ENCODE measurements around the gene CACNA1C. TPM values are rescaled to one million over a fixed set of nuclear protein-coding genes. Genes with fewer than 3 reads are reported as not detected.

The CACNA1C gene
- polyA plus RNA-seq, 1 of the 3 experiments (the other 2 are of a cell fraction) = 1.5 TPM

GRCh38 chr12:2624543-2625288 is 571.9 kb downstream of the CACNA1C start:
- CTCF ChIA-PET = interaction anchor here (1.0 to 1.5 kb wide), 2 partner anchors 9 to 42 kb away, joined by 3 read pairs; no protein-coding TSS in a partner anchor
- peak overlapping the region in 1 of 2 experiments; percentile 37; a peak in 1 of 4 replicates for H3K4me3 ChIP-seq (ENCODE audit: low read depth in 2 of 2, low read length in 1 of 2)
- H3K4me2 ChIP-seq = no peak overlapping the region
- H3F3A ChIP-seq (replicated peaks; ENCODE audit: insufficient read depth) = no peaks in the 10 kb centered on the region
- peaks cover 0 to 8% of the 10 kb centered on the region in 2 experiments; a peak in 1 of 4 replicates for H3K4me1 ChIP-seq (ENCODE audit: control insufficient read depth in 1 of 2, insufficient read depth in 2 of 2, low read depth in 1 of 2, low read length in 1 of 2)
- H3K9ac ChIP-seq = no peak overlapping the region
- H3K36me3 ChIP-seq (replicated peaks in 1 of 2; ENCODE audit: control insufficient read depth in 1 of 2, insufficient read depth in 2 of 2, low read length in 1 of 2) = no peaks in the 10 kb centered on the region
- H3K9me3 ChIP-seq = no peaks in the 10 kb centered on the region
- TF ChIP-seq USF1 (IDR thresholded peaks at IDR 0.05; ENCODE audit: borderline replicate concordance, low read depth) = no peak
- TF ChIP-seq CTCF (IDR thresholded peaks at IDR 0.05) = peak; percentile 54
- H4K20me1 ChIP-seq (ENCODE audit: insufficient read depth) = no peaks in the 10 kb centered on the region
- no peaks in the 10 kb centered on the region for H3K79me2 ChIP-seq (ENCODE audit: insufficient read depth)
- 71% methylated on average over 19 of the region's 19 CpGs for WGBS (ENCODE audit: low lambda C conversion rate)
- H2AFZ ChIP-seq (ENCODE audit: low read depth) = no peak overlapping the region
- H3K27ac ChIP-seq (ENCODE audit: low read depth in 2 of 2, low read length in 1 of 2) = no peak overlapping the region
- peak; percentile 45 for DNase-seq
- H3K27me3 ChIP-seq (ENCODE audit: insufficient read depth) = no peaks in the 10 kb centered on the region
- POLR2A ChIA-PET = no interaction called here
- no peaks in the 10 kb centered on the region for H3K9me2 ChIP-seq

- TF ChIP-seq GABPA (IDR thresholded peaks at IDR 0.05; ENCODE audit: low read depth) = no peak
- Histone ChIP-seq H3K4me1 (ENCODE audit: control insufficient read depth in 1 of 2, insufficient read depth in 2 of 2, low read depth in 1 of 2, low read length in 1 of 2) (peaks cover 0 to 8% of the 10 kb centered on the region in 2 experiments; a peak in 1 of 4 replicates), H3K4me2 (no peak overlapping the region), H2AFZ (ENCODE audit: low read depth) (no peak overlapping the region), H3K36me3 (replicated peaks in 1 of 2; ENCODE audit: control insufficient read depth in 1 of 2, insufficient read depth in 2 of 2, low read length in 1 of 2) (no peaks in the 10 kb centered on the region), H3K27ac (ENCODE audit: low read depth in 2 of 2, low read length in 1 of 2) (no peak overlapping the region), H3K9me2 (no peaks in the 10 kb centered on the region), H3K27me3 (ENCODE audit: insufficient read depth) (no peaks in the 10 kb centered on the region), H4K20me1 (ENCODE audit: insufficient read depth) (no peaks in the 10 kb centered on the region), H3F3A (replicated peaks; ENCODE audit: insufficient read depth) (no peaks in the 10 kb centered on the region), H3K79me2 (ENCODE audit: insufficient read depth) (no peaks in the 10 kb centered on the region), H3K4me3 (ENCODE audit: low read depth in 2 of 2, low read length in 1 of 2) (no peak overlapping the region), H3K9me3 (no peaks in the 10 kb centered on the region), H3K9ac (no peak overlapping the region)
- CTCF ChIA-PET = interaction anchor here (1.0 to 1.5 kb wide), 2 partner anchors 10 to 42 kb away, joined by 3 read pairs; no protein-coding TSS in a partner anchor
- POLR2A ChIA-PET = no interaction called here
- WGBS (ENCODE audit: low lambda C conversion rate) = 92% methylated on average over 10 of the region's 13 CpGs
- DNase-seq = no peak
Observed at GRCh38 chr12:2625289-2625612, 572.5 kb downstream of the CACNA1C start.

GRCh38 chr12:2627076-2627834 is 574.5 kb downstream of the CACNA1C start:
- WGBS (ENCODE audit: low lambda C conversion rate) = 71% methylated on average over 15 of the region's 15 CpGs
- Histone ChIP-seq H3K79me2 (ENCODE audit: insufficient read depth) (no peaks in the 10 kb centered on the region), H3K9me3 (no peaks in the 10 kb centered on the region), H3K36me3 (replicated peaks in 1 of 2; ENCODE audit: control insufficient read depth in 1 of 2, insufficient read depth in 2 of 2, low read length in 1 of 2) (no peaks in the 10 kb centered on the region), H3K27me3 (ENCODE audit: insufficient read depth) (no peaks in the 10 kb centered on the region), H3K9me2 (no peaks in the 10 kb centered on the region), H3K4me1 (ENCODE audit: control insufficient read depth in 1 of 2, insufficient read depth in 2 of 2, low read depth in 1 of 2, low read length in 1 of 2) (peaks cover 0 to 8% of the 10 kb centered on the region in 2 experiments; a peak in 1 of 4 replicates), H3F3A (replicated peaks; ENCODE audit: insufficient read depth) (no peaks in the 10 kb centered on the region), H3K9ac (no peak overlapping the region), H3K27ac (ENCODE audit: low read depth in 2 of 2, low read length in 1 of 2) (no peak overlapping the region), H3K4me2 (no peak overlapping the region), H3K4me3 (ENCODE audit: low read depth in 2 of 2, low read length in 1 of 2) (no peak overlapping the region), H4K20me1 (ENCODE audit: insufficient read depth) (no peaks in the 10 kb centered on the region), H2AFZ (ENCODE audit: low read depth) (no peak overlapping the region)
- POLR2A ChIA-PET = no interaction called here
- CTCF ChIA-PET = no interaction called here
- DNase-seq = no peak
- no peak for TF ChIP-seq POLR2AphosphoS5 (IDR thresholded peaks at IDR 0.05; ENCODE audit: low read depth, low read length)
- no peak for TF ChIP-seq TAF1 (IDR thresholded peaks at IDR 0.05; ENCODE audit: borderline replicate concordance, low read depth, low read length)
- TF ChIP-seq RCOR1 (IDR thresholded peaks at IDR 0.05; ENCODE audit: low read length) = no peak
- TF ChIP-seq NFIC (IDR thresholded peaks at IDR 0.05; ENCODE audit: borderline replicate concordance) = no peak
